Smooth muscle cell (in vitro differentiated cells): ENCODE results near the gene BRSK1. TPM values are rescaled to one million over a fixed set of nuclear protein-coding genes. Genes with fewer than 3 reads are reported as not detected.

Source experiments
- DNase-seq: peaks from one replicate; lab custom pipeline; 2025; ENCODE audit not compliant: unreplicated experiment; lab: John Stamatoyannopoulos, UW
- H2AFZ ChIP-seq: fragments of 200-600 bp; sonication (generic); 2 replicates; pipeline ENCODE4 v1.6.0; 2016; ENCODE audit warnings: antibody characterized with exemption, low read depth, mild to moderate bottlenecking
- H3F3A ChIP-seq: fragments of 200-600 bp; sonication (generic); 2 replicates; pipeline ENCODE4 v1.6.0; 2017; ENCODE audit warnings: antibody characterized with exemption, low read depth
- H3K27ac ChIP-seq: fragments of 200-600 bp; sonication (generic); 2 replicates; pipeline ENCODE4 v1.5.1; 2016; ENCODE audit warnings: low read depth, mild to moderate bottlenecking
- H3K27me3 ChIP-seq: fragments of 200-600 bp; sonication (generic); 2 replicates; pipeline ENCODE4 v1.6.1; 2016; ENCODE audit warnings: low read depth, mild to moderate bottlenecking
- H3K36me3 ChIP-seq: fragments of 200-600 bp; sonication (generic); 2 replicates; pipeline ENCODE4 v1.5.1; 2016; ENCODE audit warnings: low read depth
- H3K4me1 ChIP-seq: fragments of 200-600 bp; sonication (generic); 2 replicates; pipeline ENCODE4 v1.5.1; 2016; ENCODE audit warnings: low read depth
- H3K4me2 ChIP-seq: fragments of 200-600 bp; sonication (generic); 2 replicates; pipeline ENCODE4 v1.6.0; 2016; ENCODE audit warnings: mild to moderate bottlenecking
- H3K4me3 ChIP-seq: fragments of 200-600 bp; sonication (generic); 2 replicates; pipeline ENCODE4 v1.5.1; 2016; ENCODE audit warnings: mild to moderate bottlenecking
- H3K79me2 ChIP-seq: fragments of 200-600 bp; sonication (generic); 2 replicates; pipeline ENCODE4 v1.6.0; 2016; ENCODE audit warnings: low read depth, mild to moderate bottlenecking
- H3K9ac ChIP-seq: fragments of 200-600 bp; sonication (generic); 2 replicates; pipeline ENCODE4 v1.6.0; 2016; ENCODE audit warnings: low read depth
- H3K9me3 ChIP-seq: fragments of 200-600 bp; sonication (generic); replicated peaks from 2 replicates; pipeline ENCODE4 v1.5.1; 2016; ENCODE audit warnings: low read depth
- H4K20me1 ChIP-seq: fragments of 200-600 bp; sonication (generic); 2 replicates; pipeline ENCODE4 v1.6.0; 2016; ENCODE audit warnings: low read depth
- CTCF ChIP-seq: fragments of 200-600 bp; sonication (generic); IDR thresholded peaks from 2 replicates; pipeline ENCODE4 v1.5.1; 2017; ENCODE audit warnings: borderline replicate concordance, mild to moderate bottlenecking, antibody characterized with exemption; ENCODE audit not compliant: insufficient read depth, poor library complexity, severe bottlenecking
- WGBS: methylation state at CpG from one replicate; pipeline ENCODE4 v1.1.7; 2016; ENCODE audit warnings: low lambda C conversion rate; 5-methylcytosine and 5-hydroxymethylcytosine counted together
- polyA plus RNA-seq: library from polyadenylated mRNA; unstranded; fragments of >200 nt; fragmentation: Nextera tagmentation; extraction: Ambion mirVana; gene quantifications from 2 replicates; pipeline ENCODE4 v1.2.1, GENCODE V29; 2016
- total RNA-seq: library from RNA; depleted of rRNA; stranded (reverse); fragments of >200 nt; gene quantifications from 2 replicates; pipeline ENCODE4 v1.2.3, GENCODE V29; 2014

Gene BRSK1
- total and polyA plus RNA-seq, 2 experiments from 2014 or later, result 3.0 to 5.0 TPM

- H3K27ac ChIP-seq, result no peak overlapping the region
- peaks cover 28% of the 10 kb centered on the region for H4K20me1 ChIP-seq
- no peaks in the 10 kb centered on the region for H3K36me3 ChIP-seq
- H3K79me2 ChIP-seq, result peaks cover 5% of the 10 kb centered on the region
- no peak overlapping the region for H3K9ac ChIP-seq
- H3F3A ChIP-seq, result no peaks in the 10 kb centered on the region
- H3K9me3 ChIP-seq, result no peaks in the 10 kb centered on the region
- H3K4me3 ChIP-seq, result no peak overlapping the region
- no peaks in the 10 kb centered on the region for H3K4me1 ChIP-seq
- no peak overlapping the region for H3K4me2 ChIP-seq
- no peak for TF ChIP-seq CTCF
- WGBS, result 98% methylated on average over 31 of the region's 37 CpGs
- H2AFZ ChIP-seq, result no peak overlapping the region
- no peak for DNase-seq
- H3K27me3 ChIP-seq, result no peaks in the 10 kb centered on the region
Observed at GRCh38 chr19:55241143-55241934, 42.5 kb upstream of the BRSK1 start.

GRCh38 chr19:55241935-55242464 is 41.8 kb upstream of the BRSK1 start:
- H3K79me2 ChIP-seq, result peaks cover 10% of the 10 kb centered on the region
- 95% methylated on average over 16 of the region's 16 CpGs for WGBS
- no peak overlapping the region for H3K4me2 ChIP-seq
- H3K27me3 ChIP-seq, result no peaks in the 10 kb centered on the region
- H3K36me3 ChIP-seq, result no peaks in the 10 kb centered on the region
- no peak overlapping the region for H2AFZ ChIP-seq
- H3K9me3 ChIP-seq, result no peaks in the 10 kb centered on the region
- H3K27ac ChIP-seq, result no peak overlapping the region
- TF ChIP-seq CTCF, result no peak
- no peak for DNase-seq
- H3K9ac ChIP-seq, result no peak overlapping the region
- H4K20me1 ChIP-seq, result peaks cover 33% of the 10 kb centered on the region
- H3K4me1 ChIP-seq, result no peaks in the 10 kb centered on the region
- H3K4me3 ChIP-seq, result no peak overlapping the region
- no peaks in the 10 kb centered on the region for H3F3A ChIP-seq

- H3K9me3 ChIP-seq, result no peaks in the 10 kb centered on the region
- H4K20me1 ChIP-seq, result peaks cover 39% of the 10 kb centered on the region
- no peak for DNase-seq
- H3F3A ChIP-seq, result no peaks in the 10 kb centered on the region
- H2AFZ ChIP-seq, result no peak overlapping the region
- no peaks in the 10 kb centered on the region for H3K27me3 ChIP-seq
- H3K27ac ChIP-seq, result no peak overlapping the region
- H3K9ac ChIP-seq, result no peak overlapping the region
- 87% methylated on average over 7 of the region's 7 CpGs for WGBS
- H3K4me2 ChIP-seq, result no peak overlapping the region
- H3K4me1 ChIP-seq, result no peaks in the 10 kb centered on the region
- H3K79me2 ChIP-seq, result peaks cover 10% of the 10 kb centered on the region
- no peak overlapping the region for H3K4me3 ChIP-seq
- no peak for TF ChIP-seq CTCF
- no peaks in the 10 kb centered on the region for H3K36me3 ChIP-seq
Observed at GRCh38 chr19:55242517-55242916, 41.3 kb upstream of the BRSK1 start.
